Measurements from ENCODE around the gene TAS2R38.
"Not testable (repeated sequence)": the region's sequence is repeated elsewhere in the genome, so short reads cannot be mapped to it uniquely, and the experiment has no call there.

TAS2R38 gene

GRCh38 chr7:141993354-141993753, 19.8 kb upstream of the TAS2R38 start:
- H3K9me3 ChIP-seq (ENCODE audit: control insufficient read depth, low read length), result no peaks in the 10 kb centered on the region
- DNase-seq (ENCODE audit: low read depth), result no peak
- no peak overlapping the region for H3K9ac ChIP-seq (ENCODE audit: low read length)
- no peak overlapping the region for H3K4me3 ChIP-seq (ENCODE audit: low read length)
- no peaks in the 10 kb centered on the region for H3K36me3 ChIP-seq (ENCODE audit: control insufficient read depth, insufficient read depth, low read length, severe bottlenecking)
- no peaks in the 10 kb centered on the region for H3K4me1 ChIP-seq (ENCODE audit: control insufficient read depth, insufficient read depth, low read length)
- H3K27me3 ChIP-seq (replicated peaks; ENCODE audit: control insufficient read depth, insufficient read depth, low read length), result no peaks in the 10 kb centered on the region

- Histone ChIP-seq H3K36me3 (ENCODE audit: control insufficient read depth, insufficient read depth, low read length, severe bottlenecking) (no peaks in the 10 kb centered on the region), H3K9me3 (ENCODE audit: control insufficient read depth, low read length) (no peaks in the 10 kb centered on the region), H3K27me3 (replicated peaks; ENCODE audit: control insufficient read depth, insufficient read depth, low read length) (no peaks in the 10 kb centered on the region), H3K4me3 (ENCODE audit: low read length) (no peak overlapping the region), H3K9ac (ENCODE audit: low read length) (no peak overlapping the region), H3K4me1 (ENCODE audit: control insufficient read depth, insufficient read depth, low read length) (no peaks in the 10 kb centered on the region)
- DNase-seq (ENCODE audit: low read depth), result no peak
These were observed 19.1 kb upstream of the TAS2R38 start for GRCh38 chr7:141992688-141993087.

DNA sequence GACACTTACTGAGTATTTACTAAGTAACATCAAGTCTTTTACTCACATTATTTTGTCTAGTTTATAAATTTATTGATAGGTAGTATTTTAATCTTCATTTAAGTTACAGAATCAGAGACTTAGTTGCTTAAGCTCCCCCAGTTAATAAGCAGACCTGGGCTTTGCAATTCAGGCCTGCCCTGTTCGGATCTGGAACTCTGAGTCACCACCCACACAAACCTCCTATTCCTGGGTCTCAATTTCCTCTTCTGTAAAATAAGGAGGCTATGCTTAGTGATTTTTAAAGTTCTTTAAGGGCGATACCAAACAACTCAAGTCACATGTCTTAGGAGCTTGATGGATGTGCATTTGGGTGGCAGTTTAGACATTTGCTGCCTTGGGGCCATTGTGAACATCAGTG, 18.6 kb upstream of the TAS2R38 start:
- Histone ChIP-seq H3K4me3 (ENCODE audit: low read length) (no peak overlapping the region), H3K27me3 (replicated peaks; ENCODE audit: control insufficient read depth, insufficient read depth, low read length) (no peaks in the 10 kb centered on the region), H3K9me3 (ENCODE audit: control insufficient read depth, low read length) (no peaks in the 10 kb centered on the region), H3K9ac (ENCODE audit: low read length) (no peak overlapping the region), H3K36me3 (ENCODE audit: control insufficient read depth, insufficient read depth, low read length, severe bottlenecking) (no peaks in the 10 kb centered on the region), H3K4me1 (ENCODE audit: control insufficient read depth, insufficient read depth, low read length) (no peaks in the 10 kb centered on the region)
- DNase-seq (ENCODE audit: low read depth), result no peak

DNA sequence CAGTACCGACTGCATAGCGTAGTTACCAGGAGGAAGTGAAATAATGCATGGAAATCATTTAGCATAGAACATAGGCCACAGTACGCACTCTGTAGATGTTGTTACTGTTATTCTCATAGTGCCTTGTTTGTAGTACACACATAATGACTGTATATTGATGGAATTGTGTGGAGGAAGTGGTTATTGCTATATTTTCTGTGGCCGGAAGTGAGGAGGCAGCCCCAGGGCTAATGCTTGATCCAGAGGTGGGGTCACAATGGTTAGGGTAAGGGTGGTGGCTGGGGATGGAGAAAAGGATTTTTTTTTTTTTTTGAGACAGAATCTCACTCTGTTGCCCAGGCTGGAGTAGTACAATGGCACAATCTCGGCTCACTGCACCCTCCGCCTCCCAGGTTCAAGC, 17.6 kb upstream of the TAS2R38 start:
- H3K9ac ChIP-seq (ENCODE audit: low read length), result no peak overlapping the region
- no peaks in the 10 kb centered on the region for H3K36me3 ChIP-seq (ENCODE audit: control insufficient read depth, insufficient read depth, low read length, severe bottlenecking)
- no peaks in the 10 kb centered on the region for H3K9me3 ChIP-seq (ENCODE audit: control insufficient read depth, low read length)
- H3K27me3 ChIP-seq (replicated peaks; ENCODE audit: control insufficient read depth, insufficient read depth, low read length), result no peaks in the 10 kb centered on the region
- no peaks in the 10 kb centered on the region for H3K4me1 ChIP-seq (ENCODE audit: control insufficient read depth, insufficient read depth, low read length)
- DNase-seq (ENCODE audit: low read depth), result no peak
- no peak overlapping the region for H3K4me3 ChIP-seq (ENCODE audit: low read length)

- no peak for DNase-seq (ENCODE audit: low read depth)
- Histone ChIP-seq H3K4me3 (ENCODE audit: low read length) (no peak overlapping the region), H3K9me3 (ENCODE audit: control insufficient read depth, low read length) (no peaks in the 10 kb centered on the region), H3K4me1 (ENCODE audit: control insufficient read depth, insufficient read depth, low read length) (no peaks in the 10 kb centered on the region), H3K27me3 (replicated peaks; ENCODE audit: control insufficient read depth, insufficient read depth, low read length) (no peaks in the 10 kb centered on the region), H3K9ac (ENCODE audit: low read length) (no peak overlapping the region), H3K36me3 (ENCODE audit: control insufficient read depth, insufficient read depth, low read length, severe bottlenecking) (no peaks in the 10 kb centered on the region)
These were observed 16.6 kb upstream of the TAS2R38 start for GRCh38 chr7:141990011-141990725.

GRCh38 chr7:141987803-141988202, 14.2 kb upstream of the TAS2R38 start:
- H3K27me3 ChIP-seq (replicated peaks; ENCODE audit: control insufficient read depth, insufficient read depth, low read length); DNase-seq (ENCODE audit: low read depth); H3K4me1 ChIP-seq (ENCODE audit: control insufficient read depth, insufficient read depth, low read length); H3K36me3 ChIP-seq (ENCODE audit: control insufficient read depth, insufficient read depth, low read length, severe bottlenecking); H3K9me3 ChIP-seq (ENCODE audit: control insufficient read depth, low read length); H3K4me3 ChIP-seq (ENCODE audit: low read length); H3K9ac ChIP-seq (ENCODE audit: low read length): not testable (repeated sequence)

DNA sequence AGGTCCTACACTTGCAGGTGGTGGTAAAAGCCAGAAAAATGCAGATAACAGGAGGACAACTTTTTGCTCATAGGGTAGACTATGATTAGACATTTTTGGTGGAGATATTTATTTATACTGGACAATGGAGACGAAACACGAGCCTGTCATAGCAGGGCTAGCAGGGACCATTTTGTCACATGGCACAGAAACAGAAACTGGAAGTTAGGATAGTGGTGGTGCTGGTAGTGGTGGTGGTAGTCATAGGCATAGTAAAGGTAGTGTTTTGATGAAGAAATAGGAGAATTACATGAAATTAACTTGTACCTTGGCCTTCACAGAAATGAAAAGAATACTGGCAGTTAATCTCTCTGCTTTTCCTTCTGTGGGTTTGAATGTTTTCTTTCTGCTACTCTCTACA, 13.3 kb upstream of the TAS2R38 start:
- H3K9me3 ChIP-seq (ENCODE audit: control insufficient read depth, low read length), result no peaks in the 10 kb centered on the region
- H3K4me1 ChIP-seq (ENCODE audit: control insufficient read depth, insufficient read depth, low read length), result no peaks in the 10 kb centered on the region
- H3K4me3 ChIP-seq (ENCODE audit: low read length), result no peak overlapping the region
- no peak overlapping the region for H3K9ac ChIP-seq (ENCODE audit: low read length)
- DNase-seq (ENCODE audit: low read depth), result no peak
- H3K27me3 ChIP-seq (replicated peaks; ENCODE audit: control insufficient read depth, insufficient read depth, low read length), result no peaks in the 10 kb centered on the region
- no peaks in the 10 kb centered on the region for H3K36me3 ChIP-seq (ENCODE audit: control insufficient read depth, insufficient read depth, low read length, severe bottlenecking)

DNA sequence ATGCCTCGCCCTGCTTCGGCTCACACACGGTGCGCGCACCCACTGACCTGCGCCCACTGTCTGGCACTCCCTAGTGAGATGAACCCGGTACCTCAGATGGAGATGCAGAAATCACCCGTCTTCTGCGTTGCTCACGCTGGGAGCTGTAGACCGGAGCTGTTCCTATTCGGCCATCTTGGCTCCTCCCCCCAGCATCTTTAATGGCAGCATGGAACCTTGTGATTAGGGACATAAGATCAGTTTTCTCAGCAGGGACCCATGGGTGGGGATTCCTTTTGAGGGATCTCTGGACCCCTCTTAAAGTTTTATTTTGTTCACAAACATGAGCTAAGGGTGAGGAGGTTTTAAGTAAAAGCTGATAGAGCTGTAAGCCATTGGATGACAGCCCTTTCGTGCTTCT, 12.4 kb upstream of the TAS2R38 start:
- not testable (repeated sequence) for H3K9me3 ChIP-seq (ENCODE audit: control insufficient read depth, low read length); H3K4me3 ChIP-seq (ENCODE audit: low read length); DNase-seq (ENCODE audit: low read depth); H3K4me1 ChIP-seq (ENCODE audit: control insufficient read depth, insufficient read depth, low read length); H3K36me3 ChIP-seq (ENCODE audit: control insufficient read depth, insufficient read depth, low read length, severe bottlenecking); H3K9ac ChIP-seq (ENCODE audit: low read length); H3K27me3 ChIP-seq (replicated peaks; ENCODE audit: control insufficient read depth, insufficient read depth, low read length)

DNA sequence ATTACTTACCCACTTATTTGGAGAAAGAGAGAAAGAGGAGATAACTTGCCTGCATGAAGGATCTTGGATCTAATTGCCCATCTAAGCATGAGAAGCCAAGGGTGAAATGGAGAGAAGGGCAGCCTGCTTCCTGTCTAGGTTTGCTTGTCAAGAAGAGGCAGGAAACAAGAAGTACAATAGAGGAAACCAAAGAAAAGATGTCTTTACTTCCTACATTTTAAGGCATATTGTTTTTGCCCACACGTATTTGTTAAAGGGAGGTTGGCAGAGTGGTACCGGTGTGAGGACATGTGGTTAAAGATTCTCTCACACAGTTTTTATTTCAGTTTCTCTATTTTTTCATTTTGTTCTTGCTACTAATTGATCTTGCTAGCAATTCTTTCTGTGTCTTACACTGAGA, 6.0 kb upstream of the TAS2R38 start:
- no peaks in the 10 kb centered on the region for H3K36me3 ChIP-seq (ENCODE audit: control insufficient read depth, insufficient read depth, low read length, severe bottlenecking)

GRCh38 chr7:141978351-141978750, 4.8 kb upstream of the TAS2R38 start:
- H3K4me1 ChIP-seq (ENCODE audit: control insufficient read depth, insufficient read depth, low read length), result no peaks in the 10 kb centered on the region
- H3K27me3 ChIP-seq (replicated peaks; ENCODE audit: control insufficient read depth, insufficient read depth, low read length), result no peaks in the 10 kb centered on the region
- no peaks in the 10 kb centered on the region for H3K36me3 ChIP-seq (ENCODE audit: control insufficient read depth, insufficient read depth, low read length, severe bottlenecking)
- no peaks in the 10 kb centered on the region for H3K9me3 ChIP-seq (ENCODE audit: control insufficient read depth, low read length)
- no peak overlapping the region for H3K9ac ChIP-seq (ENCODE audit: low read length)
- no peak for DNase-seq (ENCODE audit: low read depth)
- H3K4me3 ChIP-seq (ENCODE audit: low read length), result no peak overlapping the region

More for the DNA sequence above, 6.0 kb upstream of the TAS2R38 start:
- no peak overlapping the region for H3K9ac ChIP-seq (ENCODE audit: low read length)
- no peaks in the 10 kb centered on the region for H3K4me1 ChIP-seq (ENCODE audit: control insufficient read depth, insufficient read depth, low read length)
- H3K4me3 ChIP-seq (ENCODE audit: low read length), result no peak overlapping the region
- H3K27me3 ChIP-seq (replicated peaks; ENCODE audit: control insufficient read depth, insufficient read depth, low read length), result no peaks in the 10 kb centered on the region
- no peaks in the 10 kb centered on the region for H3K9me3 ChIP-seq (ENCODE audit: control insufficient read depth, low read length)
- DNase-seq (ENCODE audit: low read depth), result no peak

DNA sequence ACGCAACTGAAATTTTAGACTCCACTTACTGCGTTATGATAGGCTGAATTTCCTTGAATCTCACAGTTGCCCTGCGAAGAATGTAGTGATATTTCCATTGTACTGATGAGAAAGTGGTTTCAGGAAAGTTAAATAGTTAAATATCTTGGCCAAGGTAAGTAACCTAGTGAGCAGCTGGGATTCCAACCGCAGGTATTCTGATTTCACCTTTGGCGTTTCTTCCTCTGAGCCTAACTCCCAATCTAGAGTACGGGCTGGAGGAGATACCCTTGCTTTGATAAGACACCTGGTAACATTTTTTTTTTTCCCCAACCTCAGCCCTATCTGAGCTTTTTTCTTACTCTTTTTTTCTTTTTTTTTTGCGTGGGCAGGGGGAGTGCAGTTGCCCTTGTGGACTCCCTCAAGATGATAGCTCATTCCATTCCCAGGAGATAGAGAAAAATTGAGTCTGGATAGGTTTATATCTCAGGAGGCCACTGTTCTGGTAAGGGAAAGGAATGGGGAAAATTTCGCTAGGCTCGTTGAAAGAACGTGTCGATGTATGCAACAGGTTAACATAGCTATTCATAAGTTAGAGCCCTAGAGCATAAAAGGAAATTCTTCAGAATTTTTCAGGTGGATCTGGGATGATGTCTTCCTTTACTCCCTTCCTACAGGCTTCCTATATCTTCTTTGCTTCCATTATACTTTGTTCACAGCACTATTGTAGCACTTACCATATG, 3.1 kb upstream of the TAS2R38 start:
- H3K4me1 ChIP-seq (ENCODE audit: control insufficient read depth, insufficient read depth, low read length), result no peaks in the 10 kb centered on the region
- no peak overlapping the region for H3K9ac ChIP-seq (ENCODE audit: low read length)

More for the DNA sequence above, 3.1 kb upstream of the TAS2R38 start:
- H3K4me3 ChIP-seq (ENCODE audit: low read length), result no peak overlapping the region
- no peaks in the 10 kb centered on the region for H3K9me3 ChIP-seq (ENCODE audit: control insufficient read depth, low read length)
- no peaks in the 10 kb centered on the region for H3K27me3 ChIP-seq (replicated peaks; ENCODE audit: control insufficient read depth, insufficient read depth, low read length)
- H3K36me3 ChIP-seq (ENCODE audit: control insufficient read depth, insufficient read depth, low read length, severe bottlenecking), result no peaks in the 10 kb centered on the region
- no peak for DNase-seq (ENCODE audit: low read depth)
